ENCODE data around the gene ANAPC5.

The ANAPC5 gene

GRCh38 chr12:121366063-121366459, 13.8 kb upstream of the ANAPC5 start:
- DNase-seq: no peak

- DNase-seq: no peak
Observed at GRCh38 chr12:121365416-121366062, 13.3 kb upstream of the ANAPC5 start.

- DNase-seq: peak; percentile 19 to 51 (median 39)
Observed at GRCh38 chr12:121364683-121365121, 12.5 kb upstream of the ANAPC5 start.

- no peak for DNase-seq
Observed at GRCh38 chr12:121358073-121358472, 5.9 kb upstream of the ANAPC5 start.

GRCh38 chr12:121357331-121357730, 5.1 kb upstream of the ANAPC5 start:
- no peak for DNase-seq

GRCh38 chr12:121356657-121357056, 4.4 kb upstream of the ANAPC5 start:
- DNase-seq: no peak

- no peak for DNase-seq
Observed at GRCh38 chr12:121355818-121356217, 3.6 kb upstream of the ANAPC5 start.

GRCh38 chr12:121352682-121353018, 439 bp upstream of the ANAPC5 start:
- DNase-seq: no peak

- no peak for DNase-seq
Observed at GRCh38 chr12:121346747-121347146, 5.5 kb downstream of the ANAPC5 start.

GRCh38 chr12:121345151-121345815, 6.9 kb downstream of the ANAPC5 start:
- no peak for DNase-seq

- no peak for DNase-seq
Observed at GRCh38 chr12:121344506-121344905, 7.7 kb downstream of the ANAPC5 start.

GRCh38 chr12:121337416-121337815, 14.8 kb downstream of the ANAPC5 start:
- no peak for DNase-seq

- peak; percentile 59 to 87 (median 70) for DNase-seq
Observed at GRCh38 chr12:121334513-121335343, 17.5 kb downstream of the ANAPC5 start.

- no peak for DNase-seq
Observed at GRCh38 chr12:121333747-121334146, 18.5 kb downstream of the ANAPC5 start.

- no peak for DNase-seq
Observed at GRCh38 chr12:121331248-121331647, 21.0 kb downstream of the ANAPC5 start.

GRCh38 chr12:121330692-121331091, 21.5 kb downstream of the ANAPC5 start:
- no peak for DNase-seq

GRCh38 chr12:121330195-121330594, 22.0 kb downstream of the ANAPC5 start:
- no peak for DNase-seq

GRCh38 chr12:121328620-121329019, 23.6 kb downstream of the ANAPC5 start:
- no peak for DNase-seq

- no peak for DNase-seq
Observed at GRCh38 chr12:121326996-121327674, 25.1 kb downstream of the ANAPC5 start.

GRCh38 chr12:121325922-121326396, 26.3 kb downstream of the ANAPC5 start:
- DNase-seq: peak; percentile 33 to 54 (median 40)

GRCh38 chr12:121323908-121324307, 28.3 kb downstream of the ANAPC5 start:
- DNase-seq: no peak

- DNase-seq: no peak
Observed at GRCh38 chr12:121318121-121318520, 34.1 kb downstream of the ANAPC5 start.

- peak; percentile 43 to 83 (median 70) for DNase-seq
Observed at GRCh38 chr12:121314431-121314830, 37.8 kb downstream of the ANAPC5 start.
